Lower leg skin (tissue), 4 donors: ENCODE results near the gene ZFP57. TPM values are rescaled to one million over a fixed set of nuclear protein-coding genes. Genes with fewer than 3 reads are reported as not detected.

Source experiments
- DNase-seq, 2 donors: peaks; one replicate each; pipeline ENCODE4 v3.0.0-alpha.2; 2019; ENCODE audit warnings: low spot score in 2 of 2
- H3K4me3 ChIP-seq: fragments of 200-600 bp; sonication (generic); 2 replicates; pipeline ENCODE4 v1.5.1; 2017; ENCODE audit warnings: mild to moderate bottlenecking, low read depth; ENCODE audit not compliant: poor library complexity, severe bottlenecking
- CTCF ChIP-seq, 3 donors: fragments of 450-650 bp; IDR thresholded peaks; one replicate each; pipeline ENCODE4 v1.5.1; 2016; ENCODE audit warnings: antibody characterized with exemption in 3 of 3, mild to moderate bottlenecking in 3 of 3, moderate library complexity in 2 of 3
- POLR2A ChIP-seq, 2 donors: fragments of 450-650 bp; IDR thresholded peaks; one replicate each; pipeline ENCODE4 v1.6.1; 2016 to 2017; ENCODE audit warnings: antibody characterized with exemption in 2 of 2, mild to moderate bottlenecking in 1 of 2, moderate library complexity in 1 of 2
- WGBS, 2 donors: methylation state at CpG; one replicate each; pipeline ENCODE4 v1.1.5; 2018; 5-methylcytosine and 5-hydroxymethylcytosine counted together
- intact Hi-C: fragments of 100-400 bp; cut with DNase I; formaldehyde crosslinking; loops from one replicate; pipeline ENCODE4 v1.15.0; 2023; ENCODE audit warnings: low total_unique reads
- total RNA-seq, 4 donors: library from RNA; depleted of rRNA; stranded (reverse); fragments of >200 nt; gene quantifications; one replicate each; pipeline ENCODE4 v1.1.0, GENCODE V29; 2016

Gene ZFP57
- total RNA-seq, 4 donors from 2014 or later = 0.15 to 4.8 (median 2.4) TPM

- intact Hi-C loops = no loop called here
- 44 to 56% methylated on average over 2 of the region's 2 CpGs for WGBS, 2 donors
- DNase-seq = peak; percentile 9 to 36
- TF ChIP-seq POLR2A (IDR thresholded peaks at IDR 0.05) = no peak
- no peak for TF ChIP-seq CTCF (IDR thresholded peaks at IDR 0.05)
- H3K4me3 ChIP-seq = no peak overlapping the region
Observed at GRCh38 chr6:29727637-29728036, 46.7 kb upstream of the ZFP57 start.

- no peak for TF ChIP-seq CTCF (IDR thresholded peaks at IDR 0.05)
- TF ChIP-seq POLR2A (IDR thresholded peaks at IDR 0.05) = no peak
- peak; percentile 9 to 53 for DNase-seq
- intact Hi-C loops = no loop called here
- 88 to 91% methylated on average over 9 of the region's 9 CpGs for WGBS, 2 donors
- no peak overlapping the region for H3K4me3 ChIP-seq
Observed at GRCh38 chr6:29726571-29727194, 45.7 kb upstream of the ZFP57 start.

GRCh38 chr6:29726001-29726400 lies 45.0 kb upstream of the ZFP57 start:
- 73 to 86% methylated on average over 1 of the region's 1 CpG for WGBS, 2 donors
- TF ChIP-seq POLR2A (IDR thresholded peaks at IDR 0.05) = no peak
- TF ChIP-seq CTCF (IDR thresholded peaks at IDR 0.05) = no peak
- H3K4me3 ChIP-seq = no peak overlapping the region
- peak in 1 of 2 donors; percentile 46 for DNase-seq
- intact Hi-C loops = no loop called here

GRCh38 chr6:29724937-29725869 lies 44.3 kb upstream of the ZFP57 start:
- TF ChIP-seq POLR2A (IDR thresholded peaks at IDR 0.05) (no peak), CTCF (IDR thresholded peaks at IDR 0.05) (no peak)
- peak in 1 of 2 donors; percentile 77 for DNase-seq
- intact Hi-C loops = no loop called here
- 85 to 89% methylated on average over 10 to 11 of the region's 11 CpGs for WGBS, 2 donors
- no peak overlapping the region for H3K4me3 ChIP-seq

GRCh38 chr6:29723666-29724588 lies 43.0 kb upstream of the ZFP57 start:
- 8 to 9% methylated on average over 48 to 54 of the region's 76 CpGs for WGBS, 2 donors
- TF ChIP-seq POLR2A (IDR thresholded peaks at IDR 0.05) = no peak
- TF ChIP-seq CTCF (IDR thresholded peaks at IDR 0.05) = no peak
- H3K4me3 ChIP-seq = peak overlapping the region; percentile 84
- peak in 1 of 2 donors; percentile 92 for DNase-seq
- intact Hi-C loops = no loop called here
